GM23338 (cell line): ENCODE measurements around the gene PASK. TPM values are rescaled to one million over a fixed set of nuclear protein-coding genes. Genes with fewer than 3 reads are reported as not detected.
"Not testable (repeated sequence)": the region's sequence is repeated elsewhere in the genome, so short reads cannot be mapped to it uniquely, and the experiment has no call there.

Experiments
- ATAC-seq: fragments of 200-7000 bp; cut with Tn5 transposase; 3 replicates; pipeline ENCODE4 v1.9.1; 2020
- DNase-seq: peaks from one replicate; pipeline ENCODE4 v3.0.0-alpha.2; 2015; ENCODE audit warnings: low spot score
- H2AFZ ChIP-seq: fragments of 200-600 bp; sonication (generic); 2 replicates; pipeline ENCODE4 v1.8.0; 2016; ENCODE audit warnings: antibody characterized with exemption, mild to moderate bottlenecking, moderate library complexity
- H3F3A ChIP-seq: fragments of 200-600 bp; sonication (generic); replicated peaks from 2 replicates; pipeline ENCODE4 v1.8.0; 2017; ENCODE audit warnings: antibody characterized with exemption, mixed run types, low read depth
- H3K27ac ChIP-seq: fragments of 200-600 bp; sonication (generic); 2 replicates; pipeline ENCODE4 v1.6.1; 2016; ENCODE audit warnings: low read depth
- H3K27me3 ChIP-seq: fragments of 200-600 bp; sonication (generic); 2 replicates; pipeline ENCODE4 v1.8.0; 2016; ENCODE audit warnings: mild to moderate bottlenecking, mixed run types, moderate library complexity; ENCODE audit not compliant: insufficient read depth
- H3K36me3 ChIP-seq: fragments of 200-600 bp; sonication (generic); 2 replicates; pipeline ENCODE4 v1.8.0; 2016; ENCODE audit warnings: mild to moderate bottlenecking; ENCODE audit not compliant: insufficient read depth
- H3K4me1 ChIP-seq: fragments of 200-600 bp; sonication (generic); 2 replicates; pipeline ENCODE4 v1.8.0; 2016; ENCODE audit warnings: mild to moderate bottlenecking, moderate library complexity; ENCODE audit not compliant: insufficient read depth
- H3K4me2 ChIP-seq: fragments of 200-600 bp; sonication (generic); 2 replicates; pipeline ENCODE4 v1.7.1; 2017; ENCODE audit warnings: mixed run types
- H3K4me3 ChIP-seq: fragments of 200-600 bp; sonication (generic); 2 replicates; pipeline ENCODE4 v1.6.1; 2016; ENCODE audit warnings: mixed run types
- H3K79me2 ChIP-seq: fragments of 200-600 bp; sonication (generic); replicated peaks from 2 replicates; pipeline ENCODE4 v1.8.0; 2017; ENCODE audit warnings: mild to moderate bottlenecking; ENCODE audit not compliant: insufficient read depth
- H3K9me2 ChIP-seq: fragments of 200-600 bp; sonication (generic); 2 replicates; pipeline ENCODE4 v1.8.0; 2017; ENCODE audit not compliant: insufficient read depth
- H4K20me1 ChIP-seq: fragments of 200-600 bp; sonication (generic); replicated peaks from 2 replicates; pipeline ENCODE4 v1.8.0; 2017; ENCODE audit warnings: mild to moderate bottlenecking; ENCODE audit not compliant: insufficient read depth
- H3K27ac Mint-ChIP-seq: 2 replicates; pipeline ENCODE4 v1.8.0; 2020; ENCODE audit warnings: inconsistent platforms, mild to moderate bottlenecking, moderate library complexity, mixed read lengths
- H3K27me3 Mint-ChIP-seq: 3 replicates; pipeline ENCODE4 v1.8.0; 2022; ENCODE audit warnings: low read depth, mild to moderate bottlenecking, moderate library complexity, mixed read lengths, inconsistent platforms; ENCODE audit not compliant: insufficient read depth, poor library complexity
- H3K36me3 Mint-ChIP-seq: 3 replicates; pipeline ENCODE4 v1.8.0; 2021; ENCODE audit warnings: low read depth, mild to moderate bottlenecking, inconsistent platforms, moderate library complexity, mixed read lengths
- H3K4me1 Mint-ChIP-seq: 3 replicates; pipeline ENCODE4 v1.8.0; 2020; ENCODE audit warnings: mild to moderate bottlenecking, inconsistent platforms, mixed read lengths
- H3K4me3 Mint-ChIP-seq: 3 replicates; pipeline ENCODE4 v1.8.0; 2021; ENCODE audit warnings: moderate library complexity, mild to moderate bottlenecking, inconsistent platforms, mixed read lengths
- H3K9me3 Mint-ChIP-seq: 3 replicates; pipeline ENCODE4 v1.8.0; 2020; ENCODE audit warnings: moderate library complexity, mild to moderate bottlenecking, inconsistent platforms, mixed read lengths
- EZH2 ChIP-seq: fragments of 200-600 bp; sonication (generic); IDR thresholded peaks from one replicate; pipeline ENCODE4 v1.8.0; 2017; ENCODE audit warnings: antibody characterized with exemption, mild to moderate bottlenecking, low read depth; ENCODE audit not compliant: unreplicated experiment
- NANOG ChIP-seq: IDR thresholded peaks from 2 replicates; pipeline ENCODE4 v1.6.1; 2016; ENCODE audit warnings: antibody characterized with exemption, borderline replicate concordance
- ZNF331 ChIP-seq: fragments of 250-450 bp; sonication (Bioruptor Pico); IDR thresholded peaks from 2 replicates; pipeline ENCODE4 v1.5.0; 2020; ENCODE audit warnings: low read depth, mild to moderate bottlenecking, moderate library complexity
- polyA plus RNA-seq: library from polyadenylated mRNA; unstranded; fragments of >200 nt; fragmentation: Nextera tagmentation; extraction: Ambion mirVana; gene quantifications from 2 replicates; pipeline ENCODE4 v1.2.1, GENCODE V29; 2016
- total RNA-seq: library from RNA; depleted of rRNA; stranded (reverse); fragments of >200 nt; shearing (Covaris generic); gene quantifications from 2 replicates; pipeline ENCODE4 v1.2.3, GENCODE V29; 2014
- TF ChIP-seq, protein P1 (sequence below), 2 experiments: fragments of 200-600 bp in 1 of 2; sonication (generic) in 1 of 2; conservative IDR thresholded peaks; 2 replicates each; pipeline versions ENCODE4 v1.5.1 to v1.6.1; 2016 to 2017; ENCODE audit warnings: antibody characterized with exemption in 2 of 2, low read depth in 2 of 2, mild to moderate bottlenecking in 2 of 2, moderate library complexity in 1 of 2
- TF ChIP-seq, protein P2 (sequence below): IDR thresholded peaks from one replicate; pipeline ENCODE4 v1.6.1; 2018; ENCODE audit warnings: antibody characterized with exemption; ENCODE audit not compliant: unreplicated experiment
- TF ChIP-seq, protein P3 (sequence below): fragments of 250-450 bp; sonication (Bioruptor Pico); IDR thresholded peaks from 2 replicates; pipeline ENCODE4 v1.5.0; 2020; ENCODE audit warnings: mild to moderate bottlenecking, moderate library complexity

Gene PASK
- total and polyA plus RNA-seq, 2 experiments from 2014 or later: 12.5 to 38.4 TPM

DNA sequence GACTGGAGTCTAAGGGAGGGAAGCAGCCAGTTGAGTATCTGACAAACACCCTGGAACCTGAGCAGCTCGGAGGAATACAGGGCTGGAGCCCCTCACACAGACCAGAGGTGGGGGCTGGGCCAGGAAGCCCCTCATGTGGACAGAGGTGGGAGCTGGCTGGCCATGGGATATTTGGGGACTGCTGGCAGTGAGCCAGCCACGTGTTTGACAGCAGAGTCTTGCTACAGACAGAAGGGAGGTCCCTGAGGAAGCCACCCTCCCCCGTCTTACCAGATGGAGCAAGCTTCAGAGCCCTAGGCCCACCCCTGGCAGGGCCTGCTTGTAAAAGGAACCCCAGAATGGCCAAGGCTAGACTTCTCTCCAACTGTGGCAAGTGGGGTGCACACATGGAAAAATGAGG lies 43.6 kb downstream of the PASK start:
- no peak overlapping the region for H3K4me2 ChIP-seq
- H3K9me2 ChIP-seq: no peaks in the 10 kb centered on the region
- DNase-seq (no peak), ATAC-seq (no peak)
- Mint-ChIP-seq H3K36me3 (peaks cover 3% of the 10 kb centered on the region; the same call in 2 of the 3 replicates), H3K4me3 (no peak overlapping the region), H3K9me3 (no peaks in the 10 kb centered on the region; the same call in 2 of the 3 replicates), H3K27ac (no peak overlapping the region), H3K4me1 (peaks cover 6% of the 10 kb centered on the region; the same call in 1 of the 3 replicates), H3K27me3 (peaks cover 3% of the 10 kb centered on the region)
- H3K4me1 ChIP-seq: peaks cover 4% of the 10 kb centered on the region; the same call in 1 of the 2 replicates
- TF ChIP-seq EZH2 (no peak), NANOG (no peak), ZNF331 (CRISPR knock-in tag) (no peak)
- TF ChIP-seq, protein P1, sequence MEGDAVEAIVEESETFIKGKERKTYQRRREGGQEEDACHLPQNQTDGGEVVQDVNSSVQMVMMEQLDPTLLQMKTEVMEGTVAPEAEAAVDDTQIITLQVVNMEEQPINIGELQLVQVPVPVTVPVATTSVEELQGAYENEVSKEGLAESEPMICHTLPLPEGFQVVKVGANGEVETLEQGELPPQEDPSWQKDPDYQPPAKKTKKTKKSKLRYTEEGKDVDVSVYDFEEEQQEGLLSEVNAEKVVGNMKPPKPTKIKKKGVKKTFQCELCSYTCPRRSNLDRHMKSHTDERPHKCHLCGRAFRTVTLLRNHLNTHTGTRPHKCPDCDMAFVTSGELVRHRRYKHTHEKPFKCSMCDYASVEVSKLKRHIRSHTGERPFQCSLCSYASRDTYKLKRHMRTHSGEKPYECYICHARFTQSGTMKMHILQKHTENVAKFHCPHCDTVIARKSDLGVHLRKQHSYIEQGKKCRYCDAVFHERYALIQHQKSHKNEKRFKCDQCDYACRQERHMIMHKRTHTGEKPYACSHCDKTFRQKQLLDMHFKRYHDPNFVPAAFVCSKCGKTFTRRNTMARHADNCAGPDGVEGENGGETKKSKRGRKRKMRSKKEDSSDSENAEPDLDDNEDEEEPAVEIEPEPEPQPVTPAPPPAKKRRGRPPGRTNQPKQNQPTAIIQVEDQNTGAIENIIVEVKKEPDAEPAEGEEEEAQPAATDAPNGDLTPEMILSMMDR (conservative IDR thresholded peaks at IDR 0.05; ENCODE audit: low read depth in 2 of 2): no peak
- TF ChIP-seq, protein P2, sequence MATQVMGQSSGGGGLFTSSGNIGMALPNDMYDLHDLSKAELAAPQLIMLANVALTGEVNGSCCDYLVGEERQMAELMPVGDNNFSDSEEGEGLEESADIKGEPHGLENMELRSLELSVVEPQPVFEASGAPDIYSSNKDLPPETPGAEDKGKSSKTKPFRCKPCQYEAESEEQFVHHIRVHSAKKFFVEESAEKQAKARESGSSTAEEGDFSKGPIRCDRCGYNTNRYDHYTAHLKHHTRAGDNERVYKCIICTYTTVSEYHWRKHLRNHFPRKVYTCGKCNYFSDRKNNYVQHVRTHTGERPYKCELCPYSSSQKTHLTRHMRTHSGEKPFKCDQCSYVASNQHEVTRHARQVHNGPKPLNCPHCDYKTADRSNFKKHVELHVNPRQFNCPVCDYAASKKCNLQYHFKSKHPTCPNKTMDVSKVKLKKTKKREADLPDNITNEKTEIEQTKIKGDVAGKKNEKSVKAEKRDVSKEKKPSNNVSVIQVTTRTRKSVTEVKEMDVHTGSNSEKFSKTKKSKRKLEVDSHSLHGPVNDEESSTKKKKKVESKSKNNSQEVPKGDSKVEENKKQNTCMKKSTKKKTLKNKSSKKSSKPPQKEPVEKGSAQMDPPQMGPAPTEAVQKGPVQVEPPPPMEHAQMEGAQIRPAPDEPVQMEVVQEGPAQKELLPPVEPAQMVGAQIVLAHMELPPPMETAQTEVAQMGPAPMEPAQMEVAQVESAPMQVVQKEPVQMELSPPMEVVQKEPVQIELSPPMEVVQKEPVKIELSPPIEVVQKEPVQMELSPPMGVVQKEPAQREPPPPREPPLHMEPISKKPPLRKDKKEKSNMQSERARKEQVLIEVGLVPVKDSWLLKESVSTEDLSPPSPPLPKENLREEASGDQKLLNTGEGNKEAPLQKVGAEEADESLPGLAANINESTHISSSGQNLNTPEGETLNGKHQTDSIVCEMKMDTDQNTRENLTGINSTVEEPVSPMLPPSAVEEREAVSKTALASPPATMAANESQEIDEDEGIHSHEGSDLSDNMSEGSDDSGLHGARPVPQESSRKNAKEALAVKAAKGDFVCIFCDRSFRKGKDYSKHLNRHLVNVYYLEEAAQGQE: no peak
- TF ChIP-seq, protein P3, sequence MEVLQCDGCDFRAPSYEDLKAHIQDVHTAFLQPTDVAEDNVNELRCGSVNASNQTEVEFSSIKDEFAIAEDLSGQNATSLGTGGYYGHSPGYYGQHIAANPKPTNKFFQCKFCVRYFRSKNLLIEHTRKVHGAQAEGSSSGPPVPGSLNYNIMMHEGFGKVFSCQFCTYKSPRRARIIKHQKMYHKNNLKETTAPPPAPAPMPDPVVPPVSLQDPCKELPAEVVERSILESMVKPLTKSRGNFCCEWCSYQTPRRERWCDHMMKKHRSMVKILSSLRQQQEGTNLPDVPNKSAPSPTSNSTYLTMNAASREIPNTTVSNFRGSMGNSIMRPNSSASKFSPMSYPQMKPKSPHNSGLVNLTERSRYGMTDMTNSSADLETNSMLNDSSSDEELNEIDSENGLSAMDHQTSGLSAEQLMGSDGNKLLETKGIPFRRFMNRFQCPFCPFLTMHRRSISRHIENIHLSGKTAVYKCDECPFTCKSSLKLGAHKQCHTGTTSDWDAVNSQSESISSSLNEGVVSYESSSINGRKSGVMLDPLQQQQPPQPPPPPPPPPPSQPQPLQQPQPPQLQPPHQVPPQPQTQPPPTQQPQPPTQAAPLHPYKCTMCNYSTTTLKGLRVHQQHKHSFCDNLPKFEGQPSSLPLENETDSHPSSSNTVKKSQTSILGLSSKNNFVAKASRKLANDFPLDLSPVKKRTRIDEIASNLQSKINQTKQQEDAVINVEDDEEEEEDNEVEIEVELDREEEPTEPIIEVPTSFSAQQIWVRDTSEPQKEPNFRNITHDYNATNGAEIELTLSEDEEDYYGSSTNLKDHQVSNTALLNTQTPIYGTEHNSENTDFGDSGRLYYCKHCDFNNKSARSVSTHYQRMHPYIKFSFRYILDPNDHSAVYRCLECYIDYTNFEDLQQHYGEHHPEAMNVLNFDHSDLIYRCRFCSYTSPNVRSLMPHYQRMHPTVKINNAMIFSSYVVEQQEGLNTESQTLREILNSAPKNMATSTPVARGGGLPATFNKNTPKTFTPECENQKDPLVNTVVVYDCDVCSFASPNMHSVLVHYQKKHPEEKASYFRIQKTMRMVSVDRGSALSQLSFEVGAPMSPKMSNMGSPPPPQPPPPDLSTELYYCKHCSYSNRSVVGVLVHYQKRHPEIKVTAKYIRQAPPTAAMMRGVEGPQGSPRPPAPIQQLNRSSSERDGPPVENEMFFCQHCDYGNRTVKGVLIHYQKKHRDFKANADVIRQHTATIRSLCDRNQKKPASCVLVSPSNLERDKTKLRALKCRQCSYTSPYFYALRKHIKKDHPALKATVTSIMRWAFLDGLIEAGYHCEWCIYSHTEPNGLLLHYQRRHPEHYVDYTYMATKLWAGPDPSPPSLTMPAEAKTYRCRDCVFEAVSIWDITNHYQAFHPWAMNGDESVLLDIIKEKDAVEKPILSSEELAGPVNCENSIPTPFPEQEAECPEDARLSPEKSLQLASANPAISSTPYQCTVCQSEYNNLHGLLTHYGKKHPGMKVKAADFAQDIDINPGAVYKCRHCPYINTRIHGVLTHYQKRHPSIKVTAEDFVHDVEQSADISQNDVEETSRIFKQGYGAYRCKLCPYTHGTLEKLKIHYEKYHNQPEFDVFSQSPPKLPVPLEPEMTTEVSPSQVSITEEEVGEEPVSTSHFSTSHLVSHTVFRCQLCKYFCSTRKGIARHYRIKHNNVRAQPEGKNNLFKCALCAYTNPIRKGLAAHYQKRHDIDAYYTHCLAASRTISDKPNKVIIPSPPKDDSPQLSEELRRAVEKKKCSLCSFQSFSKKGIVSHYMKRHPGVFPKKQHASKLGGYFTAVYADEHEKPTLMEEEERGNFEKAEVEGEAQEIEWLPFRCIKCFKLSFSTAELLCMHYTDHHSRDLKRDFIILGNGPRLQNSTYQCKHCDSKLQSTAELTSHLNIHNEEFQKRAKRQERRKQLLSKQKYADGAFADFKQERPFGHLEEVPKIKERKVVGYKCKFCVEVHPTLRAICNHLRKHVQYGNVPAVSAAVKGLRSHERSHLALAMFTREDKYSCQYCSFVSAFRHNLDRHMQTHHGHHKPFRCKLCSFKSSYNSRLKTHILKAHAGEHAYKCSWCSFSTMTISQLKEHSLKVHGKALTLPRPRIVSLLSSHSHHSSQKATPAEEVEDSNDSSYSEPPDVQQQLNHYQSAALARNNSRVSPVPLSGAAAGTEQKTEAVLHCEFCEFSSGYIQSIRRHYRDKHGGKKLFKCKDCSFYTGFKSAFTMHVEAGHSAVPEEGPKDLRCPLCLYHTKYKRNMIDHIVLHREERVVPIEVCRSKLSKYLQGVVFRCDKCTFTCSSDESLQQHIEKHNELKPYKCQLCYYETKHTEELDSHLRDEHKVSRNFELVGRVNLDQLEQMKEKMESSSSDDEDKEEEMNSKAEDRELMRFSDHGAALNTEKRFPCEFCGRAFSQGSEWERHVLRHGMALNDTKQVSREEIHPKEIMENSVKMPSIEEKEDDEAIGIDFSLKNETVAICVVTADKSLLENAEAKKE (CRISPR knock-in tag): no peak
- no peak overlapping the region for H3K4me3 ChIP-seq
- H4K20me1 ChIP-seq: peaks cover 9% of the 10 kb centered on the region; the same call in 1 of the 2 replicates
- H3F3A ChIP-seq: peaks cover 7% of the 10 kb centered on the region; the same call in 1 of the 2 replicates
- no peak overlapping the region for H3K27ac ChIP-seq
- H3K79me2 ChIP-seq: peaks cover 14% of the 10 kb centered on the region
- no peak overlapping the region for H2AFZ ChIP-seq
- H3K36me3 ChIP-seq: no peaks in the 10 kb centered on the region
- no peaks in the 10 kb centered on the region for H3K27me3 ChIP-seq

DNA sequence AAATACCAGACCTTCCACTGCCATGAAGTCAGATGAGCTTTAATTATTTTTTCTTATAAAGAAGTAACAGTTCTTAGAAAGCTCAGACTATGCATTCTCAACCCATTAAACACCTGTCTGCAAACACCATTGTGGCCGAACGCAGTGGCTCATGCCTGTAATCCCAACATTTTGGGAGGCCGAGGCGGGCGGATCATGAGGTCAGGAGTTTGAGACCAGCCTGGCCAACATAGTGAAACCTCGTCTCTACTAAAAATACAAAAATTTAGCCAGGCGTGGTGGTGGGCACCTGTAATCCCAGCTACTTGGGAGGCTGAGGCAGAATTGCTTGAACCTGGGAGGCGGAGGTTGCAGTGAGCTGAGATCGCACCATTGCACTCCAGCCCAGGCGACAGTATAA lies 44.7 kb downstream of the PASK start:
- not testable (repeated sequence) for ATAC-seq, H3K36me3 ChIP-seq, H3K9me3 Mint-ChIP-seq, H3K4me3 ChIP-seq, DNase-seq, H3K27ac ChIP-seq, H3K36me3 Mint-ChIP-seq, H3K27me3 ChIP-seq, H3K9me2 ChIP-seq, H2AFZ ChIP-seq, H3K4me3 Mint-ChIP-seq, H3K27me3 Mint-ChIP-seq, H3K4me1 Mint-ChIP-seq, H3K4me2 ChIP-seq, H3K27ac Mint-ChIP-seq, H3F3A ChIP-seq, H3K4me1 ChIP-seq
- Histone ChIP-seq H4K20me1 (peaks cover 10% of the 10 kb centered on the region; the same call in 1 of the 2 replicates), H3K79me2 (peaks cover 23% of the 10 kb centered on the region)
